ENCODE measurements around the gene MICAL2.

The MICAL2 gene

GRCh38 chr11:12206529-12206928, 96.1 kb downstream of the MICAL2 start:
- DNase-seq (ENCODE audit: low read depth, low spot score) = no peak

- no peak for DNase-seq (ENCODE audit: low read depth, low spot score)
These were observed 97.2 kb downstream of the MICAL2 start for GRCh38 chr11:12207384-12208150.

DNA sequence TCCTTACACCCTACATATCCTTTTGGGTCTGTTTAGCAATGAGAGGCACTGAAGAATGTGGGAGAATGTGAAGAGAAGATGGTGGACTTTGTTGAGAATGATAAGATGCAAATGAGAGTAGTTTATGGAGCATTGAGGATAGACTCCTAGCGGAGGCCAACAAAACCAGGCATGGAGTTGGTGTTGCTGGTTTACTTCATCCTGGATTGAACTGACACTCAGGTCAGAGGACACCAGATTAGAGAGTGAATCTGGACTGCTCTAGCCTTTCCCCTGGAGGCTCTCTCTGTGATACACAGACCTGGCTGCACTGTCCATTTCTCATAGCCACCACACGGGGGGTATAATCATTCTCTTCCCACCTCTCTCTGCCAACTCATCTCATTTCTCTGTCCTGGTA, 98.7 kb downstream of the MICAL2 start:
- DNase-seq (ENCODE audit: low read depth, low spot score) = no peak

DNA sequence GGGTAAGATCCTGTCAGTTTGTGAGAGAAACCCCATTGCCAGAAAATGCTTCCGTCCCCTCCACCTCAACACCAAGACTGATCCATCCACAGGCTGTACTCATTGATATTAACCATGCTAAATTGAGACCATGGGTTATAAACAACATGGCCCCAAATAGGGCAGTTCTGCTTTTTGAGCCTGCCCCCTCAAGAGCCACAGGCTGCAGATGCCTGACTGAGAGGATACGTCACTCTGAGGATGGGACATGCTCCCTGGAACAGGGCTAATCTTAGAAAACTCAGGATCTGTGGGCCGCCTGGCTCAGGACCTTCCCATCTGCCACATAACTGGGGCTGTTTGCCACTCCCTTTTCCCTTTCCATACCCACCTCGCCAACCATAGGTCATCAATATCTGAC, 99.8 kb downstream of the MICAL2 start:
- no peak for DNase-seq (ENCODE audit: low read depth, low spot score)

- no peak for DNase-seq (ENCODE audit: low read depth, low spot score)
These were observed 101.1 kb downstream of the MICAL2 start for GRCh38 chr11:12211331-12212065.

- DNase-seq (ENCODE audit: low read depth, low spot score) = no peak
These were observed 101.9 kb downstream of the MICAL2 start for GRCh38 chr11:12212174-12212820.

- no peak for DNase-seq (ENCODE audit: low read depth, low spot score)
These were observed 102.4 kb downstream of the MICAL2 start for GRCh38 chr11:12212821-12213185.

DNA sequence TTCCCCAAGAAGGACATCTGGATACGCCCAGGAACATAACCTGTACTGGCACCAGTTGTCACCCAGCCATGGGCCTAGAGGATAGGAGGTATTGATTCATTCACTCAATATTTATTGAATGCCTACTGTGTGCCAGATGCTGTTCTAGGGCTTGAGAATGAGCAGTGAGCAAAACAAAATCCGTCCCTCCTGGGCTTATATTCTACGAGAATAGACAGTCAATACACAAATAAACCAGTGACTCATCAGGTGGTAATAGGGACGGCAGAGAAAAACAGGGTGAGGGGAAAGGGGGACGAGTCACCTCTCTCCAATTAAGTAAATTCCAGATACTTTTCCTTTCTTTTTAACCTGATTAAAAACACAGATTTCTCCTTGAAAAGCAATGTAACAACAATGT, 103.5 kb downstream of the MICAL2 start:
- DNase-seq (ENCODE audit: low read depth, low spot score) = no peak

GRCh38 chr11:12214751-12215150, 104.4 kb downstream of the MICAL2 start:
- no peak for DNase-seq (ENCODE audit: low read depth, low spot score)

DNA sequence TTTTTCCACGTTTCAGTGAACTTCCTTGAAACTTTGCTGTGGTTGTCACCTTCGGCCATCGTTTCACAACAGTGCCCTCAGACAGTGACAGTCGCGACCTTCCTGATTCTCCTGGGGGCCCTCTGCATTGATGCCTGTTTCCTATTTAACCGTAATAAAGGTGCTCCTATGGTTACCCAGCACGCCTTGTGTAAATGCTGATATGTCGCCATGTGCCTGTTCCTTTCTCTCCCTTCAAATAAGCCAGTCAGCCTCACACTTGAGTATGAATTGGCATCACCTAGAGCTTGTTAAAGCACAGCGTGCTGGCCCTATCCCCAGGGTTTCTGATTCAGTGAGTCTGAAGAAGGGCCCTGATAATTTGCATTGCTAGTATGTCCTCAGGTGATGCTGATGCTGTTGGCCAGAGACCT, 104.8 kb downstream of the MICAL2 start:
- no peak for DNase-seq (ENCODE audit: low read depth, low spot score)

DNA sequence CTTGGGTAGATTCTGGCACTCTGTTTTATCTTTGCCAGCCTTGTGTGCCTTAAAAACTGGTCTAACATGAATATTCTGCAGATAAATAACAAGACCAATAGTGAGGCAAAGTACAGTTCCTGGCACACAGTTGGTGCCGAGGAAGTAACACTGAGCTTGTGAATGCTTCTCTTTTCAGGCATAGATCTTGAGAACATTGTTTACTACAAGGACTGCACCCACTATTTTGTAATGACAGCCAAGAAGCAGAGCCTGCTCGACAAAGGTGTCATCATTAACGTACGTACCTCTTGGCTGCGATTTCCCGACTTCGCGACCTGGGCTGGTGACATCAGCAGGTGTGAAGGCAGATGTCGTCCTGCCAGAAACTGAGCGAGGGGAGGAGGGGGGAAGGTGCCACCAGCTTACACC, 105.7 kb downstream of the MICAL2 start:
- DNase-seq (ENCODE audit: low read depth, low spot score) = no peak

DNA sequence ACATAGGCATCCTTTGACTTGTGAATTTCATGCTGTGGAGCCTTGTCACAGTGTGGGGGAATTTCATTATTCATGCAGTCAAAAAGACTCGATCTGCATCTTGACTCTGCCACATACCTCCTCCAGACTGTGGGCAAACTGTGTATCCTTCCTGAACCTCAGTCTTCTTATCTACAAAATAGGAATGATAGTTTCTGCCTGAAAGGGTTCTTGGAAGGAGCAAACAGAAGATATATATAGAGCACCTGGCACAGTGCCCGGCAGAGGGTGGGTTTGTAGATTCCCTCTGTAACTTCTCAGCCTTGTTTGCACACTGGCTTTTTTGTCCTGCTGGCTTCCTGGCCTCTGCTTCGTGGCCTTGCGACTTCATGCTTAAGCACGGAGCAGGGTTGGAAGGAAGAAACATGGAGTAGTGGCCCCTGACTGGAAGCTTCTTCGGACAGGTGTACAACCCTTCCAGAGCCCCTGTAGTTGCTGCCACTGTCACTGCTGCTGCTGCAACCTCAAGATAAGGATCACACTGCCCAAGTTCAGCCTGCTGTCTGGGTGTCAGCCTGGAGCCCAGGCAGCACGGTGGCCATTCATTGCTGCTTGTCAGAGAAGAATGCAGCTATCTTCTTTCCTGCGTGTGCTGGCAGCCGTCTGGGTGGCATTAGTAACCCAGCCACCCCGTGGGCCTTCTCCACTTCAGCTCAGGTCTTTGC, 106.4 kb downstream of the MICAL2 start:
- no peak for DNase-seq (ENCODE audit: low read depth, low spot score)

DNA sequence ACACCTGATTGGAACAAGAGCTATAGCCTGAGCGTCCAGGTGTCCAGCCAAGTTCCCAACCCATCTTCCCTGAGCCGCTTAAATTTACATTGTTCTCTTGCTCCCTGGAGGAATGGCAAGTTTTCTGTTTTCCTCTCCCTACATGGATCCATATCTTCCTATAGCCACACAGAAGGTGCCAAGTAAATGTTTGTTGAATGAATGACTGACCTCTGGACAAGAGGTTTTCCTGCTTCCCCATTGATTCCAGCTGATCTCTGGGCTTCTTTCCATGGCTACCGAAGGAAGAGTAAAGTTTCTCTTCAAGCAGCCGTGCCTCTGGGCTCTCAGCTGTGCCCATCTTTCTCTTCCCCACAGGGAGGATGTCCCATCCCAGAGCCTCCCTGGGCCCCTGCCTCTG, 107.5 kb downstream of the MICAL2 start:
- no peak for DNase-seq (ENCODE audit: low read depth, low spot score)

- no peak for DNase-seq (ENCODE audit: low read depth, low spot score)
These were observed 108.5 kb downstream of the MICAL2 start for GRCh38 chr11:12218909-12219308.

GRCh38 chr11:12219757-12220156, 109.4 kb downstream of the MICAL2 start:
- DNase-seq (ENCODE audit: low read depth, low spot score) = no peak

DNA sequence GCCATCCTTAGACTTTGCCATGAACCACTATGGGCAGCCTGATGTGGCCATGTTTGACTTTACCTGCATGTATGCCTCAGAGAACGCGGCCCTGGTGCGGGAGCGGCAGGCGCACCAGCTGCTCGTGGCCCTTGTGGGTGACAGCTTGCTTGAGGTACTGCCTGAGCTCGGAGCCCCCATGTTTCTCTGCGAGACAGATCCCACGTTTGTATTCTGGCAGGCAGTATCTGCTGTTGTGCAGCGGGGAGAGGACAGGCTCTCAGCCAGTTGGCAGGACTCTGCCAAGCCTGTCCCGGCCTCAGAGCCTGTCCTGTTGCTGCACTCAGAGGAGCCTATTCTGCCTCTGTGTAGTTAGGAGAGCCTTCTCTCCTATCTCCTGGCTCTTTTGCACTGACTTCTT, 109.9 kb downstream of the MICAL2 start:
- no peak for DNase-seq (ENCODE audit: low read depth, low spot score)

DNA sequence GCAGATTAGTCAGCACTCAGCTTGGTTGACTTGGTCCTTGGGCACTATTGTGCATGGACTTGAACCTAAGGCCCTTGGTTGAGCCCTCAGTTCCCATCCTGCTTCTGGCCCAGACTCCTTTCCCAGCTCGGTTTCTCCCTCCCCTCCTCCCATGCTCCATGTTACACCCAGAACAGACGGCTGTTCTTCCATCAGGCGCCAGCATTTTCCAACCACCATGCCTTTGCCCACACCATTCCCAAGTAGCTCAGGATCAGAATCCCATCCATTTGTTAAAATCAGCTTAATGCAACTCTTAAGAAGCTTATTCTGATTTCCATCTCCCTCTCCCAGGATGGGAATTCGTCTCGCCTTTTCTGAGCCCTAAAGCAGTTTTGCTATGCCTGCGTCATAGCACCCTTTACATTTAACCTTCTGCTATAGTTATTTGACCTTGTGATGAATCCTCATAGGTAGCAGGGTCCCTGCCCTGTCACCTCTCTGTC, 110.7 kb downstream of the MICAL2 start:
- no peak for DNase-seq (ENCODE audit: low read depth, low spot score)

GRCh38 chr11:12222055-12222792, 111.8 kb downstream of the MICAL2 start:
- DNase-seq (ENCODE audit: low read depth, low spot score) = peak; percentile 94

DNA sequence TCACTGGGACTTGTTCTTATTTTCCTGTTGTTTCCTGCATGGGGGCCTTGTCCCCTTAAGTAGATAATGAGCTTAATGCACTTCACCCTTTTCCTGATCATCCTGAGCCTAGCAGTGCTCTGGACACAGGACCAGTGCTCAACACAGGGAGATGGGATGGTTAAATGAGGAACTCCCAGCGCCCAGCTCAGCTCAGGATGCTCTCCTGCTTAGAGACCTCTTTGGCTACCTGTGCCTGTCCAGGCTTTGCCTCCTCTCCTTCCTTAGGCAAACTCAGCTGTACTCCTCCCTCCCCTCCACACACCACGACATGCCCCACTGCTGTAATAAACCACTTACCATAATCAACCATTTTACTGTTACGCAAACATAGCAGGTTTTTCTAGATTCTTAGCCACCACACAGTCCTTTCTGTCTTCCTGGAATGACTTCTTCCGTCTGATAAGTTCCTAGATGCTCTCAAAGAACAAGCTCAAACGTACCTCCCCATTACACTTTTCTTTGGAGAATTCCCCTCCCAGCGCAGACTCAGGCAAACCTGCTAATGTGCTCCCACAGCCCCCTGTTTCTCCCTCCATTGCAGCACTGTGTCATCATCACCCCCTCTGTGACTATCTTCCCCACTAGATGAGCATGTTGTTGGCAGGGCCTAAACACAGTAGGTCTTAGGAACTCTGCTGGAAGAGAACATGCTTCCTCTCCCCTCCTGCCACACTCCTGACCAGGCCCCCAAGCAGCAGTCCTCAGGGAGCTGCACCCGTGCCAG, 113.6 kb downstream of the MICAL2 start:
- no peak for DNase-seq (ENCODE audit: low read depth, low spot score)

DNA sequence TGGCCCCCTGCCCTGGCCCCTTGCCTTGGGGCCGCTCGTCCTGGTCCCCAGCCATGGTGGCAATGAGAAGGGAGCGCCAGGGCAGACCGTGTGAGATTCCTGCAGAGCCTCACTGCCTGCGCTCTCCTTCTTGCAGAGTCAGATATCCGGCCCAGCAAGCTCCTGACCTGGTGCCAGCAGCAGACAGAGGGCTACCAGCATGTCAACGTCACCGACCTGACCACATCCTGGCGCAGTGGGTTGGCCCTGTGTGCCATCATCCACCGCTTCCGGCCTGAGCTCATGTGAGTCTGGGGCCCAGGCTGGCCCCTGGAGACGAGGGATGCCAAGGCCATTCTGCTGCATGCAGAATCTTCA, 114.1 kb downstream of the MICAL2 start:
- peak; percentile 94 for DNase-seq (ENCODE audit: low read depth, low spot score)
